SK-N-MC (cell line): ENCODE measurements around the gene PRR35.

Experiments used
- EZH2 ChIP-seq: fragments of 200-600 bp; sonication (generic); IDR thresholded peaks from one replicate; pipeline ENCODE4 v1.6.1; 2017; ENCODE audit warnings: antibody characterized with exemption
- POLR2AphosphoS5 ChIP-seq: IDR thresholded peaks from 2 replicates; pipeline ENCODE4 v1.6.1; 2012; ENCODE audit warnings: mild to moderate bottlenecking, low read depth, low read length, borderline replicate concordance

GRCh38 chr16:583470-583814, 23.2 kb downstream of the PRR35 start:
- TF ChIP-seq POLR2AphosphoS5 (no peak), EZH2 (no peak)
